Neural progenitor cell (in vitro differentiated cells): ENCODE data around the gene ADRA2B. TPM values are rescaled to one million over a fixed set of nuclear protein-coding genes. Genes with fewer than 3 reads are reported as not detected.

Source experiments
- DNase-seq: peaks from one replicate; pipeline ENCODE4 v3.0.0-alpha.2; 2016; ENCODE audit warnings: low spot score
- H2AFZ ChIP-seq: fragments of 200-600 bp; sonication (generic); replicated peaks from 2 replicates; pipeline ENCODE4 v1.6.1; 2016; ENCODE audit warnings: antibody characterized with exemption
- H3F3A ChIP-seq: fragments of 200-600 bp; sonication (generic); 2 replicates; pipeline ENCODE4 v1.6.1; 2016; ENCODE audit warnings: antibody characterized with exemption, low read depth
- H3K27ac ChIP-seq: fragments of 200-600 bp; sonication (generic); 2 replicates; pipeline ENCODE4 v1.5.1; 2016; ENCODE audit warnings: mild to moderate bottlenecking
- H3K27me3 ChIP-seq: fragments of 200-600 bp; sonication (generic); 2 replicates; pipeline ENCODE4 v1.6.1; 2016; ENCODE audit warnings: mild to moderate bottlenecking, moderate library complexity
- H3K36me3 ChIP-seq: fragments of 200-600 bp; sonication (generic); 2 replicates; pipeline ENCODE4 v1.5.1; 2016
- H3K4me1 ChIP-seq: fragments of 200-600 bp; sonication (generic); 2 replicates; pipeline ENCODE4 v1.6.1; 2016; ENCODE audit warnings: mixed run types
- H3K4me2 ChIP-seq: fragments of 200-600 bp; sonication (generic); 2 replicates; pipeline ENCODE4 v1.6.1; 2016
- H3K4me3 ChIP-seq: fragments of 200-600 bp; sonication (generic); 2 replicates; pipeline ENCODE4 v1.5.1; 2016
- H3K79me2 ChIP-seq: fragments of 200-600 bp; sonication (generic); 2 replicates; pipeline ENCODE4 v1.6.1; 2016; ENCODE audit warnings: low read depth
- H3K9ac ChIP-seq: fragments of 200-600 bp; sonication (generic); 2 replicates; pipeline ENCODE4 v1.6.1; 2016
- H3K9me3 ChIP-seq: fragments of 200-600 bp; sonication (generic); 2 replicates; pipeline ENCODE4 v1.5.1; 2016; ENCODE audit warnings: low read depth
- H4K20me1 ChIP-seq: fragments of 200-600 bp; sonication (generic); 2 replicates; pipeline ENCODE4 v1.6.1; 2016; ENCODE audit warnings: low read depth
- H3K27ac Mint-ChIP-seq: 3 replicates; pipeline ENCODE4 v1.8.0; 2021; ENCODE audit warnings: mixed read lengths
- H3K27me3 Mint-ChIP-seq: 2 replicates; pipeline ENCODE4 v1.8.0; 2022; ENCODE audit warnings: low read depth, mild to moderate bottlenecking, inconsistent platforms, moderate library complexity, mixed read lengths; ENCODE audit not compliant: insufficient read depth
- H3K36me3 Mint-ChIP-seq: 3 replicates; pipeline ENCODE4 v1.8.0; 2021; ENCODE audit warnings: mixed read lengths
- H3K4me1 Mint-ChIP-seq: 3 replicates; pipeline ENCODE4 v1.8.0; 2021; ENCODE audit warnings: mixed read lengths
- H3K4me3 Mint-ChIP-seq: 3 replicates; pipeline ENCODE4 v1.8.0; 2021; ENCODE audit warnings: mild to moderate bottlenecking, moderate library complexity, mixed read lengths
- H3K9me3 Mint-ChIP-seq: 3 replicates; pipeline ENCODE4 v1.8.0; 2020; ENCODE audit warnings: mixed read lengths
- CTCF ChIP-seq: fragments of 200-600 bp; sonication (generic); IDR thresholded peaks from 2 replicates; pipeline ENCODE4 v1.5.1; 2017; ENCODE audit warnings: antibody characterized with exemption, mild to moderate bottlenecking
- EZH2 ChIP-seq: fragments of 200-600 bp; sonication (generic); IDR thresholded peaks from 2 replicates; pipeline ENCODE4 v1.6.1; 2017; ENCODE audit warnings: antibody characterized with exemption, mild to moderate bottlenecking, moderate library complexity
- EZH2phosphoT487 ChIP-seq: fragments of 200-600 bp; sonication (generic); IDR thresholded peaks from 2 replicates; pipeline ENCODE4 v1.6.1; 2017; ENCODE audit warnings: antibody characterized with exemption
- total RNA-seq: library from RNA; depleted of rRNA; stranded (reverse); fragments of >200 nt; gene quantifications from 2 replicates; pipeline ENCODE4 v1.2.3, GENCODE V29; 2015; ENCODE audit warnings: low replicate concordance

ADRA2B gene
- total RNA-seq, 1 donor from 2014 or later: 3.0 TPM

DNA sequence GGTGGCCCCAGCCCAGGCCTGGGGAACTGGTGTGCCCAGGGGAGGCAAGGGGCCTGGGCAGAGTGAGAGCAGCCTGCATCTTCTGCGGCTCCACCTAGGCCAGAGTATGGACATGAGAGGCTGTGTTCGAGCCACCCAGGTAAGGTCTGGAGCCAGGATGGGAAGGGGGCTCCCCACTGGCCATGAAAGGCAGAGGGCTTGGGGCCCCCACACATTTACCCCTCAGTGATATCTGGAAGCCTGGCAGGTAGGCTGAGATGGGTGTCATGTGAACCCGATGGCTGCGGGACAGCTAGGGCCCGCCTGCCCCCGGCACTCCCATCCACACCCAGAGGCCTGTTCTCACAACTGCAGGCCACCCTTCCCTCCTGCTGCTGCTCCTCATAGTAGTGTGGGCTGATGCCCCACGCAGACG is 13.2 kb downstream of the ADRA2B start:
- peaks cover 12% of the 10 kb centered on the region for H3K9me3 Mint-ChIP-seq
- no peak overlapping the region for H3K4me3 Mint-ChIP-seq
- DNase-seq: no peak
- no peak overlapping the region for H3K27ac ChIP-seq
- no peaks in the 10 kb centered on the region for H3K36me3 Mint-ChIP-seq
- H4K20me1 ChIP-seq: no peaks in the 10 kb centered on the region
- peak overlapping the region; percentile 87 for H2AFZ ChIP-seq
- no peak overlapping the region for H3K9ac ChIP-seq
- H3F3A ChIP-seq: peaks cover 2% of the 10 kb centered on the region
- no peaks in the 10 kb centered on the region for H3K27me3 ChIP-seq
- peaks cover 13% of the 10 kb centered on the region for H3K4me1 Mint-ChIP-seq
- no peaks in the 10 kb centered on the region for H3K36me3 ChIP-seq
- no peaks in the 10 kb centered on the region for H3K79me2 ChIP-seq
- no peaks in the 10 kb centered on the region for H3K9me3 ChIP-seq
- H3K4me1 ChIP-seq: peaks cover 12% of the 10 kb centered on the region
- peak overlapping the region; percentile 92 for H3K27ac Mint-ChIP-seq
- no peak overlapping the region for H3K4me3 ChIP-seq
- H3K4me2 ChIP-seq: no peak overlapping the region
- H3K27me3 Mint-ChIP-seq: peaks cover 7% of the 10 kb centered on the region
- no peak for TF ChIP-seq EZH2phosphoT487
- TF ChIP-seq EZH2: no peak
- TF ChIP-seq CTCF: no peak

DNA sequence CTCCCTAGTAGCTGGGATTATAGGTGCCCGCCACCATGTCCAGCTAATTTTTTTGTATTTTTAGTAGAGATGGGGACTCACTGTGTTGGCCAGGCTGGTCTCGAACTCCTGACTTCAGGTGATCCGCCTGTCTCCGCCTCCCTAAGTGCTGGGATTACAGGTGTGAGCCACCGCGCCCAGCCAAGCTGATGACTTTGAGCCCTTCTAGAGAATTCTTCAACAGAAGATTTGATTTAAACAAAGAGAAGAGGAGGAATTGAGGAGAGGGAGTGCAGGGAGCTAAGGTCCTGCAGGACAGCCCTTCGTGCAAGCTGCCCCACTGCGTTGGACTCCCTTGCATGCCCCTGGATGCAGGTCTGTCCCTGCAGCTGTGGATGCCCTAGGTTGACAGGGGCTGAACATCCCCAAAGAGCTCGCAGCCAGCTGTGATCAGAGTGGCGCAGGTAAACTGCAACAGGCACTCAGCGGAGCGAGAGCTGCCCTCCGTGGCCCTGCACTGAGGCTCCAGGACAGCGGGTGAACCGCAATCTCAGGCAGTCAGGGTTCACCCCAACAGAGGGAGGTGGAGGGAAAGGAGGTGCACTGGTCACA is 13.7 kb downstream of the ADRA2B start:
- Histone ChIP-seq H3K4me2 (no peak overlapping the region), H3K36me3 (no peaks in the 10 kb centered on the region), H3K4me3 (no peak overlapping the region), H3K4me1 (peaks cover 6% of the 10 kb centered on the region), H3K27ac (no peak overlapping the region), H3K9me3 (no peaks in the 10 kb centered on the region), H4K20me1 (no peaks in the 10 kb centered on the region), H2AFZ (no peak overlapping the region), H3K9ac (no peak overlapping the region), H3K27me3 (no peaks in the 10 kb centered on the region), H3F3A (no peaks in the 10 kb centered on the region), H3K79me2 (no peaks in the 10 kb centered on the region)
- Mint-ChIP-seq H3K36me3 (no peaks in the 10 kb centered on the region), H3K27me3 (peaks cover 5% of the 10 kb centered on the region), H3K4me1 (peaks cover 8% of the 10 kb centered on the region), H3K4me3 (no peak overlapping the region), H3K9me3 (peaks cover 12% of the 10 kb centered on the region), H3K27ac (no peak overlapping the region)
- DNase-seq: no peak
- TF ChIP-seq CTCF: no peak
- TF ChIP-seq EZH2phosphoT487: no peak
- TF ChIP-seq EZH2: no peak

DNA sequence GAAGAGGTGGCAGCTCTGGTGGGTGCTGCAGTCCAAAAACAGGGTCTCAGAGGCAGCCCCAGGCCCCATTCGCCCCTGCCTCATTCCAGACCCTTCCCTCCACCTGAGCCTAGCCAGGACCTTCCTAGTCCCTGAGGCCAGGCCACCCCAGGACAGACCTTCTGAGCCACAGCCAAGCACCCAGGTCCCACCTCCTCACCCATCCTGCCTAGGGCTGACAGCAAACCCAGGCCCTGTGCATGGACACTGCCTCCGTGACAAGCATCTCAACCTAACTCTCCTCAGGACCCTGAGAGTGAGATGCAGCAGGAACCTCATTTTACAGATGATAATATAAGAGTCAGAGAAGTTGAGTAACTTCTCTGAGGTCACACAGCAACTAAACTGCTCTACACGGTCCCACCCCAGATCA is 15.5 kb downstream of the ADRA2B start:
- no peak for TF ChIP-seq CTCF
- TF ChIP-seq EZH2phosphoT487: no peak
- TF ChIP-seq EZH2: no peak
- no peaks in the 10 kb centered on the region for H4K20me1 ChIP-seq
- H3K27ac Mint-ChIP-seq: peak overlapping the region; percentile 37
- peaks cover 4% of the 10 kb centered on the region for H3K4me1 ChIP-seq
- no peaks in the 10 kb centered on the region for H3K9me3 ChIP-seq
- no peak overlapping the region for H3K4me3 ChIP-seq
- no peaks in the 10 kb centered on the region for H3K79me2 ChIP-seq
- H3K9me3 Mint-ChIP-seq: peaks cover 12% of the 10 kb centered on the region
- H3K36me3 Mint-ChIP-seq: no peaks in the 10 kb centered on the region
- no peaks in the 10 kb centered on the region for H3K27me3 ChIP-seq
- peaks cover 3% of the 10 kb centered on the region for H3K27me3 Mint-ChIP-seq
- H2AFZ ChIP-seq: peak overlapping the region; percentile 86
- no peaks in the 10 kb centered on the region for H3K36me3 ChIP-seq
- H3K4me1 Mint-ChIP-seq: peaks cover 7% of the 10 kb centered on the region
- H3K9ac ChIP-seq: no peak overlapping the region
- no peak overlapping the region for H3K4me2 ChIP-seq
- no peak overlapping the region for H3K27ac ChIP-seq
- no peak for DNase-seq
- no peak overlapping the region for H3K4me3 Mint-ChIP-seq
- H3F3A ChIP-seq: no peaks in the 10 kb centered on the region
